H9 (cell line): Measurements from ENCODE around the gene PLCB1. TPM values are rescaled to one million over a fixed set of nuclear protein-coding genes. Genes with fewer than 3 reads are reported as not detected.
"Not testable (repeated sequence)": the region's sequence is repeated elsewhere in the genome, so short reads cannot be mapped to it uniquely, and the experiment has no call there.

Experiments used
- DNase-seq: peaks from one replicate; pipeline ENCODE4 v3.0.0-alpha.2; 2017
- H2AFZ ChIP-seq: one replicate; pipeline ENCODE4 v1.6.1; 2013; ENCODE audit warnings: mild to moderate bottlenecking, low read length, control low read depth, moderate library complexity
- H2AK5ac ChIP-seq: 2 replicates; pipeline ENCODE4 v1.6.1; 2013; ENCODE audit warnings: low read length, control low read depth, mixed read lengths; ENCODE audit not compliant: insufficient read length
- H2BK120ac ChIP-seq: one replicate; pipeline ENCODE4 v1.6.1; 2013; ENCODE audit warnings: low read depth, mild to moderate bottlenecking, low read length, control low read depth, inconsistent platforms; ENCODE audit not compliant: poor library complexity, severe bottlenecking
- H2BK12ac ChIP-seq: 2 replicates; pipeline ENCODE4 v1.6.1; 2013; ENCODE audit warnings: low read length, control low read depth, mixed read lengths, low read depth; ENCODE audit not compliant: insufficient read length
- H2BK15ac ChIP-seq: 2 replicates; pipeline ENCODE4 v1.6.1; 2013; ENCODE audit warnings: low read depth, low read length, control low read depth
- H2BK20ac ChIP-seq: one replicate; pipeline ENCODE4 v1.6.1; 2013; ENCODE audit warnings: low read depth, mild to moderate bottlenecking, low read length, control low read depth, inconsistent platforms; ENCODE audit not compliant: poor library complexity, severe bottlenecking
- H2BK5ac ChIP-seq: 2 replicates; pipeline ENCODE4 v1.6.1; 2013; ENCODE audit warnings: low read length, control low read depth, mixed read lengths; ENCODE audit not compliant: insufficient read length
- H3K14ac ChIP-seq: 2 replicates; pipeline ENCODE4 v1.6.1; 2013; ENCODE audit warnings: low read length, control low read depth; ENCODE audit not compliant: insufficient read depth
- H3K18ac ChIP-seq: 2 replicates; pipeline ENCODE4 v1.6.1; 2013; ENCODE audit warnings: low read depth, mild to moderate bottlenecking, mixed read lengths, low read length, control low read depth; ENCODE audit not compliant: insufficient read length
- H3K23ac ChIP-seq: 2 replicates; pipeline ENCODE4 v1.6.1; 2013; ENCODE audit warnings: low read length, control low read depth, mixed read lengths, low read depth; ENCODE audit not compliant: insufficient read length
- H3K23me2 ChIP-seq: 2 replicates; pipeline ENCODE4 v1.6.1; 2013; ENCODE audit warnings: low read depth, mild to moderate bottlenecking, mixed read lengths, low read length, control low read depth; ENCODE audit not compliant: insufficient read length, poor library complexity, severe bottlenecking
- H3K27ac ChIP-seq: 2 replicates; pipeline ENCODE4 v1.5.1; 2013; ENCODE audit warnings: low read length, control low read depth, mixed read lengths, low read depth; ENCODE audit not compliant: insufficient read length
- H3K27me3 ChIP-seq: 2 replicates; pipeline ENCODE4 v1.6.1; 2013; ENCODE audit warnings: low read length, control low read depth, inconsistent platforms; ENCODE audit not compliant: insufficient read depth
- H3K4ac ChIP-seq: 2 replicates; pipeline ENCODE4 v1.6.1; 2013; ENCODE audit warnings: low read depth, mild to moderate bottlenecking, control low read depth, inconsistent platforms, low read length, moderate library complexity
- H3K4me1 ChIP-seq: 2 replicates; pipeline ENCODE4 v1.6.1; 2013; ENCODE audit warnings: low read length, control low read depth, inconsistent platforms; ENCODE audit not compliant: insufficient read depth
- H3K4me2 ChIP-seq: 2 replicates; pipeline ENCODE4 v1.6.1; 2013; ENCODE audit warnings: low read length, control low read depth, mixed read lengths; ENCODE audit not compliant: insufficient read length, insufficient read depth
- H3K56ac ChIP-seq: 2 replicates; pipeline ENCODE4 v1.6.1; 2013; ENCODE audit warnings: low read depth, mild to moderate bottlenecking, mixed read lengths, low read length, control low read depth; ENCODE audit not compliant: insufficient read length
- H3K79me1 ChIP-seq: 2 replicates; pipeline ENCODE4 v1.6.1; 2013; ENCODE audit warnings: low read depth, mild to moderate bottlenecking, moderate library complexity, low read length, control low read depth, inconsistent platforms; ENCODE audit not compliant: insufficient read depth, poor library complexity, severe bottlenecking
- H3K79me2 ChIP-seq: 2 replicates; pipeline ENCODE4 v1.6.1; 2013; ENCODE audit warnings: low read length, control low read depth, inconsistent platforms; ENCODE audit not compliant: insufficient read depth
- H3K9ac ChIP-seq: 2 replicates; pipeline ENCODE4 v1.6.1; 2013; ENCODE audit warnings: low read length, control low read depth, mixed read lengths; ENCODE audit not compliant: insufficient read length; ENCODE audit errors: extremely low read depth
- H3K9me3 ChIP-seq: one replicate; pipeline ENCODE4 v1.6.1; 2013; ENCODE audit warnings: low read depth, low read length, inconsistent platforms; ENCODE audit not compliant: control insufficient read depth
- H3T11ph ChIP-seq: one replicate; pipeline ENCODE4 v1.6.1; 2013; ENCODE audit warnings: mild to moderate bottlenecking, low read length, control low read depth, inconsistent platforms
- H4K20me1 ChIP-seq: one replicate; pipeline ENCODE4 v1.6.1; 2013; ENCODE audit not compliant: control insufficient read depth, insufficient read length, insufficient read depth
- H4K5ac ChIP-seq: 2 replicates; pipeline ENCODE4 v1.6.1; 2013; ENCODE audit warnings: low read depth, mild to moderate bottlenecking, mixed read lengths, low read length, control low read depth; ENCODE audit not compliant: insufficient read length
- H4K8ac ChIP-seq: replicated peaks from 2 replicates; pipeline ENCODE4 v1.6.1; 2013; ENCODE audit warnings: low read length, control low read depth, mixed read lengths, low read depth; ENCODE audit not compliant: insufficient read length
- H4K91ac ChIP-seq: 2 replicates; pipeline ENCODE4 v1.6.1; 2013; ENCODE audit warnings: low read depth, mild to moderate bottlenecking, moderate library complexity, mixed read lengths, low read length, control low read depth; ENCODE audit not compliant: insufficient read length
- H3K27ac Mint-ChIP-seq, 3 experiments: 2 replicates in 2 of 3; 3 replicates in 1 of 3; pipeline ENCODE4 v1.8.0; 2020 to 2021; ENCODE audit warnings: mixed read lengths in 3 of 3, mild to moderate bottlenecking in 1 of 3, moderate library complexity in 1 of 3
- H3K27me3 Mint-ChIP-seq: 2 replicates; pipeline ENCODE4 v1.8.0; 2021; ENCODE audit warnings: low read depth, mild to moderate bottlenecking, moderate library complexity, mixed read lengths
- H3K36me3 Mint-ChIP-seq, 3 experiments: 2 replicates in 2 of 3; 3 replicates in 1 of 3; pipeline ENCODE4 v1.8.0; 2020 to 2021; ENCODE audit warnings: low read depth in 3 of 3, mixed read lengths in 3 of 3; ENCODE audit not compliant: insufficient read depth in 1 of 3
- H3K4me1 Mint-ChIP-seq, 2 experiments: 2 replicates each; pipeline ENCODE4 v1.8.0; 2020; ENCODE audit warnings: mixed read lengths in 2 of 2
- H3K4me3 Mint-ChIP-seq, 2 experiments: 2 replicates in 1 of 2; 3 replicates in 1 of 2; pipeline ENCODE4 v1.8.0; 2020 to 2021; ENCODE audit warnings: mild to moderate bottlenecking in 2 of 2, mixed read lengths in 2 of 2, moderate library complexity in 1 of 2
- H3K9me3 Mint-ChIP-seq, 2 experiments: 2 replicates in 1 of 2; 3 replicates in 1 of 2; pipeline ENCODE4 v1.8.0; 2020; ENCODE audit warnings: mild to moderate bottlenecking in 2 of 2, mixed read lengths in 2 of 2, moderate library complexity in 1 of 2
- CTCF ChIP-seq: fragments of 200-600 bp; sonication (generic); conservative IDR thresholded peaks from 3 replicates; pipeline ENCODE4 v1.8.0; 2021; ENCODE audit warnings: antibody characterized with exemption, mild to moderate bottlenecking
- WGBS: extraction: QIAGEN DNeasy Blood & Tissue Kit; methylation state at CpG from one replicate; pipeline ENCODE4 v1.1.7; 2013; ENCODE audit warnings: missing lambda C conversion rate, low lambda C conversion rate, mixed read lengths; ENCODE audit not compliant: insufficient read length; ENCODE audit errors: extremely low coverage; 5-methylcytosine and 5-hydroxymethylcytosine counted together
- total RNA-seq: library from RNA; stranded (reverse); gene quantifications from 2 replicates; pipeline ENCODE4 v1.2.1, GENCODE V29; 2021

The PLCB1 gene
- total RNA-seq, 1 experiment from 2014 or later = 11.5 TPM

GRCh38 chr20:8642247-8642646 lies 510.2 kb downstream of the PLCB1 start:
- WGBS = no CpG with 5 or more reads among the region's 1 CpG
- H3K56ac ChIP-seq = no peak overlapping the region

DNA sequence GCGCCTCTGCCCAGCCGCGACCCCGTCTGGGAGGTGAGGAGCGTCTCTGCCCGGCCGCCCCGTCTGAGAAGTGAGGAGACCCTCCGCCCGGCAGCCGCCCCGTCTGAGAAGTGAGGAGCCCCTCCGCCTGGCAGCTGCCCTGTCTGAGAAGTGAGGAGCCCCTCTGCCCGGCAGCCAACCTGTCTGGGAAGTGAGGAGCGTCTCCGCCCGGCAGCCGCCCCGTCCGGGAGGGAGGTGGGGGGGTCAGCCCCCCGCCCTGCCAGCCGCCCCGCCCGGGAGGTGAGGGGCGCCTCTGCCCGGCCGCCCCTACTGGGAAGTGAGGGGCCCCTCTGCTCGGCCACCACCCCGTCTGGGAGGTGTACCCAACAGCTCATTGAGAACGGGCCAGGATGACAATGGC lies 512.4 kb downstream of the PLCB1 start:
- H3K56ac ChIP-seq, H3K4me1 Mint-ChIP-seq, H3K27ac ChIP-seq, H3K9me3 ChIP-seq, H3K79me1 ChIP-seq, H3K9ac ChIP-seq, DNase-seq, H2BK15ac ChIP-seq, H2BK5ac ChIP-seq, H3K14ac ChIP-seq, H4K91ac ChIP-seq, H2BK120ac ChIP-seq, H3K23ac ChIP-seq, H2BK12ac ChIP-seq, H2AK5ac ChIP-seq, H3K27me3 Mint-ChIP-seq, H3K79me2 ChIP-seq, H3K23me2 ChIP-seq, H3K27ac Mint-ChIP-seq, H2BK20ac ChIP-seq, H4K20me1 ChIP-seq, H3T11ph ChIP-seq, H3K9me3 Mint-ChIP-seq, H4K8ac ChIP-seq, H4K5ac ChIP-seq, H3K4me2 ChIP-seq, H2AFZ ChIP-seq, H3K4ac ChIP-seq, H3K4me1 ChIP-seq, H3K27me3 ChIP-seq, H3K4me3 Mint-ChIP-seq, H3K18ac ChIP-seq: not testable (repeated sequence)
- peaks cover 3 to 18% (median 15%) of the 10 kb centered on the region in 3 experiments; a peak in 5 of 7 replicates for H3K36me3 Mint-ChIP-seq
- no CpG with 5 or more reads among the region's 30 CpGs for WGBS

More at GRCh38 chr20:8642247-8642646, 510.2 kb downstream of the PLCB1 start:
- H3K9ac ChIP-seq = no peak overlapping the region
- no peaks in the 10 kb centered on the region for H3K4me1 ChIP-seq
- no peaks in the 10 kb centered on the region for H3K23me2 ChIP-seq
- no peak overlapping the region for H2AFZ ChIP-seq
- no peaks in the 10 kb centered on the region for H3K27me3 ChIP-seq
- peaks cover 11 to 13% of the 10 kb centered on the region in 2 experiments; a peak in 3 of 4 replicates for H3K4me1 Mint-ChIP-seq
- peak overlapping the region; percentile 90 for H2BK5ac ChIP-seq
- H3K23ac ChIP-seq = no peak overlapping the region
- no peak overlapping the region for H3K18ac ChIP-seq
- no peak overlapping the region for H2BK12ac ChIP-seq
- no peak overlapping the region for H3K4me2 ChIP-seq
- H3K4ac ChIP-seq = no peak overlapping the region
- no peaks in the 10 kb centered on the region; the same call in 1 of the 2 replicates for H3K27me3 Mint-ChIP-seq
- H4K5ac ChIP-seq = no peak overlapping the region
- no peak for DNase-seq
- H4K91ac ChIP-seq = no peak overlapping the region
- H2AK5ac ChIP-seq = no peak overlapping the region
- no peak overlapping the region for H2BK120ac ChIP-seq
- no peak for TF ChIP-seq CTCF
- no peaks in the 10 kb centered on the region for H3K9me3 ChIP-seq
- peaks cover 5 to 6% of the 10 kb centered on the region in 2 experiments; a peak in 4 of 5 replicates for H3K9me3 Mint-ChIP-seq
- no peak overlapping the region for H3T11ph ChIP-seq
- no peak overlapping the region; a peak in 1 of 7 replicates for H3K27ac Mint-ChIP-seq
- H3K27ac ChIP-seq = no peak overlapping the region
- H2BK15ac ChIP-seq = no peak overlapping the region
- H3K14ac ChIP-seq = no peak overlapping the region
- no peaks in the 10 kb centered on the region for H4K20me1 ChIP-seq
- H3K4me3 Mint-ChIP-seq = no peak overlapping the region
- peaks cover 3 to 10% (median 5%) of the 10 kb centered on the region in 3 experiments; a peak in 5 of 7 replicates for H3K36me3 Mint-ChIP-seq
- H3K79me1 ChIP-seq = no peaks in the 10 kb centered on the region
- H3K79me2 ChIP-seq = no peaks in the 10 kb centered on the region
- H4K8ac ChIP-seq = no peak overlapping the region
- no peak overlapping the region for H2BK20ac ChIP-seq
